ENCODE data around the gene CBX8.

Gene CBX8

GRCh38 chr17:79835953-79836509, 39.2 kb upstream of the CBX8 start:
- no peak for DNase-seq (ENCODE audit: extremely low read depth in 1 of 2, low read depth in 1 of 2)

GRCh38 chr17:79835470-79835899, 38.6 kb upstream of the CBX8 start:
- DNase-seq (ENCODE audit: extremely low read depth in 1 of 2, low read depth in 1 of 2), result no peak

- DNase-seq (ENCODE audit: extremely low read depth in 1 of 2, low read depth in 1 of 2), result no peak
Measured at GRCh38 chr17:79834565-79835469, 37.9 kb upstream of the CBX8 start.

- DNase-seq (ENCODE audit: extremely low read depth in 1 of 2, low read depth in 1 of 2), result no peak
Measured at GRCh38 chr17:79833744-79834564, 37.1 kb upstream of the CBX8 start.

- DNase-seq (ENCODE audit: extremely low read depth in 1 of 2, low read depth in 1 of 2), result no peak
Measured at GRCh38 chr17:79833110-79833450, 36.2 kb upstream of the CBX8 start.

GRCh38 chr17:79832218-79833109, 35.6 kb upstream of the CBX8 start:
- DNase-seq (ENCODE audit: extremely low read depth in 1 of 2, low read depth in 1 of 2), result no peak

GRCh38 chr17:79831265-79832217, 34.7 kb upstream of the CBX8 start:
- no peak for DNase-seq (ENCODE audit: extremely low read depth in 1 of 2, low read depth in 1 of 2)

- no peak for DNase-seq (ENCODE audit: extremely low read depth in 1 of 2, low read depth in 1 of 2)
Measured at GRCh38 chr17:79830763-79831264, 33.9 kb upstream of the CBX8 start.

- DNase-seq (ENCODE audit: extremely low read depth in 1 of 2, low read depth in 1 of 2), result no peak
Measured at GRCh38 chr17:79830303-79830702, 33.4 kb upstream of the CBX8 start.

GRCh38 chr17:79829457-79829856, 32.6 kb upstream of the CBX8 start:
- no peak for DNase-seq (ENCODE audit: extremely low read depth in 1 of 2, low read depth in 1 of 2)

- DNase-seq (ENCODE audit: extremely low read depth in 1 of 2, low read depth in 1 of 2), result no peak
Measured at GRCh38 chr17:79829004-79829403, 32.1 kb upstream of the CBX8 start.

GRCh38 chr17:79826841-79827578, 30.1 kb upstream of the CBX8 start:
- DNase-seq (ENCODE audit: extremely low read depth in 1 of 2, low read depth in 1 of 2), result no peak

GRCh38 chr17:79826204-79826680, 29.4 kb upstream of the CBX8 start:
- no peak for DNase-seq (ENCODE audit: extremely low read depth in 1 of 2, low read depth in 1 of 2)

GRCh38 chr17:79825580-79825921, 28.7 kb upstream of the CBX8 start:
- DNase-seq (ENCODE audit: extremely low read depth in 1 of 2, low read depth in 1 of 2), result no peak

GRCh38 chr17:79824893-79825579, 28.2 kb upstream of the CBX8 start:
- no peak for DNase-seq (ENCODE audit: extremely low read depth in 1 of 2, low read depth in 1 of 2)

GRCh38 chr17:79824234-79824633, 27.4 kb upstream of the CBX8 start:
- no peak for DNase-seq (ENCODE audit: extremely low read depth in 1 of 2, low read depth in 1 of 2)

- DNase-seq (ENCODE audit: extremely low read depth in 1 of 2, low read depth in 1 of 2), result no peak
Measured at GRCh38 chr17:79822583-79823124, 25.8 kb upstream of the CBX8 start.

Measured in stimulated activated CD8-positive, alpha-beta memory T cell treated with anti-CD3 and anti-CD28 coated beads, Interleukin-7, amount 100 ng/mL, for 48 hours (primary cell).